OCI-LY7 (cell line): ENCODE data around the gene CFAP100.

Experiments used
- CTCF ChIP-seq: fragments of 200-600 bp; sonication (generic); conservative IDR thresholded peaks from 2 replicates; pipeline ENCODE4 v1.5.1; 2014; ENCODE audit warnings: mild to moderate bottlenecking, antibody characterized with exemption, low read length, moderate library complexity, mixed read lengths
- EZH2phosphoT487 ChIP-seq: fragments of 200-600 bp; sonication (generic); IDR thresholded peaks from 2 replicates; pipeline ENCODE4 v1.6.1; 2018; ENCODE audit warnings: low read depth, borderline replicate concordance, mild to moderate bottlenecking, mixed run types, antibody characterized with exemption, low read length, moderate library complexity, mixed read lengths

- TF ChIP-seq CTCF: no peak
- TF ChIP-seq EZH2phosphoT487: no peak
These were observed 12.8 kb downstream of the CFAP100 start for GRCh38 chr3:126407412-126408044.
